ENCODE data around the gene EPN1. TPM values are rescaled to one million over a fixed set of nuclear protein-coding genes. Genes with fewer than 3 reads are reported as not detected.

The EPN1 gene
- total RNA-seq, 1 experiment from 2014 or later: 197 TPM

DNA sequence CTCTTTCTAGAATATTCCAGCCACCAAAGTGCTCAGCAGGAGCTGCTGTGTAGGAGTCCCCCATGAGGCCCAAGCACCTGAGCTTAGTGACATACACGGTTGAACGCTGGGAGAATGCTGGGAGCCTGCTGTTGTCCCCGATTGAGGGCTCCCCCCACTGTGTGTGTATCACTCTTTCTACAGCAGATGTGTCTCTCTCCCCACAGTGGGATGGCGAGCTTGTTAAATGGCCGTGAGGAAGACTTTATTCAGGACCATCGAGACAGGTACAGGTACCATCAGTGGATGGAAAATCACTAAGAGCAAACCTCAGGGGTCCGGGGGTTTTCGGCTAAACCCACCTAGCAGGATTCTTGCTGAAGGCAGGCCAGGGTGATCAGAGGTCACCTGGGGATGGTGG, 22.7 kb downstream of the EPN1 start:
- H3K36me3 Mint-ChIP-seq (ENCODE audit: insufficient read depth, unreplicated experiment): peaks cover 75% of the 10 kb centered on the region
- peaks cover 15% of the 10 kb centered on the region for H3K4me1 Mint-ChIP-seq (ENCODE audit: low read depth, unreplicated experiment)
- intact Hi-C loops (cut with micrococcal nuclease; ENCODE audit: unreplicated experiment): no loop called here
- no TSS peak for BruUV-seq (replicated peaks)
- Histone ChIP-seq H3K4me3 (ENCODE audit: low read depth, low read length) (no peak overlapping the region), H3K9me3 (no peaks in the 10 kb centered on the region), H3K36me3 (ENCODE audit: control insufficient read depth, insufficient read depth, low read length) (peaks cover 10% of the 10 kb centered on the region), H3K4me1 (peaks cover 14% of the 10 kb centered on the region), H3K27me3 (replicated peaks; ENCODE audit: control insufficient read depth, insufficient read depth, low read length) (no peaks in the 10 kb centered on the region)
- H3K27me3 Mint-ChIP-seq (ENCODE audit: insufficient read depth, unreplicated experiment): no peaks in the 10 kb centered on the region
- no peak overlapping the region for H3K27ac Mint-ChIP-seq (ENCODE audit: unreplicated experiment)
- POLR2A ChIA-PET: no interaction called here
- CTCF ChIA-PET: no interaction called here
- H3K4me3 Mint-ChIP-seq (ENCODE audit: unreplicated experiment): no peak overlapping the region
- DNase-seq: peak in 1 of 2 experiments; percentile 30
- no peaks in the 10 kb centered on the region for H3K9me3 Mint-ChIP-seq (ENCODE audit: unreplicated experiment)
- TF ChIP-seq, protein P1, sequence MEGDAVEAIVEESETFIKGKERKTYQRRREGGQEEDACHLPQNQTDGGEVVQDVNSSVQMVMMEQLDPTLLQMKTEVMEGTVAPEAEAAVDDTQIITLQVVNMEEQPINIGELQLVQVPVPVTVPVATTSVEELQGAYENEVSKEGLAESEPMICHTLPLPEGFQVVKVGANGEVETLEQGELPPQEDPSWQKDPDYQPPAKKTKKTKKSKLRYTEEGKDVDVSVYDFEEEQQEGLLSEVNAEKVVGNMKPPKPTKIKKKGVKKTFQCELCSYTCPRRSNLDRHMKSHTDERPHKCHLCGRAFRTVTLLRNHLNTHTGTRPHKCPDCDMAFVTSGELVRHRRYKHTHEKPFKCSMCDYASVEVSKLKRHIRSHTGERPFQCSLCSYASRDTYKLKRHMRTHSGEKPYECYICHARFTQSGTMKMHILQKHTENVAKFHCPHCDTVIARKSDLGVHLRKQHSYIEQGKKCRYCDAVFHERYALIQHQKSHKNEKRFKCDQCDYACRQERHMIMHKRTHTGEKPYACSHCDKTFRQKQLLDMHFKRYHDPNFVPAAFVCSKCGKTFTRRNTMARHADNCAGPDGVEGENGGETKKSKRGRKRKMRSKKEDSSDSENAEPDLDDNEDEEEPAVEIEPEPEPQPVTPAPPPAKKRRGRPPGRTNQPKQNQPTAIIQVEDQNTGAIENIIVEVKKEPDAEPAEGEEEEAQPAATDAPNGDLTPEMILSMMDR (IDR thresholded peaks at IDR 0.05; ENCODE audit: insufficient read depth in 1 of 2, low read depth in 1 of 2, low read length in 1 of 2, severe bottlenecking in 1 of 2, unreplicated experiment in 1 of 2): no peak

DNA sequence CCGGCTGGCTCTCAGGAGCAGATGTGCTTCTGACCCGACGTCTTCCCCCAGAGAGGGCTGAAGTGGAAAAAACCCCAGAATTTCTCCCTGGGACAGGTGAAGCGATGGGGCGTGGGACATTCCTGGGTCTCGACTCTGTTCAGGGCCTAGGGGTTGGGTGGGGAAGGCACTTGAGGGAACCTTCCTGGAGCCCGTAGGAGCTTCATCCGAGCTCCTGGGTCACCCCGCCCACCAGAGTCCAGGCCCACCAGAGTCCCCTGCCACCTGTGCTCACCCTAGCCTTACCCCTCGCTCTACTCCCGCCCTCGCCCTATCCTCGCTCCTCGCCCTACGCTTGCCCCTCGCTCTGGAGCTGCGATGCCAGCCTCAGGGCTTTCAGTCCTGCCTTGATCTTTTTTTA, 23.2 kb downstream of the EPN1 start:
- H3K4me3 ChIP-seq (ENCODE audit: low read depth, low read length): no peak overlapping the region
- BruUV-seq (replicated peaks): no TSS peak
- no peaks in the 10 kb centered on the region for H3K27me3 ChIP-seq (replicated peaks; ENCODE audit: control insufficient read depth, insufficient read depth, low read length)
- H3K9me3 ChIP-seq: no peaks in the 10 kb centered on the region
- Mint-ChIP-seq H3K4me3 (ENCODE audit: unreplicated experiment) (no peak overlapping the region), H3K27me3 (ENCODE audit: insufficient read depth, unreplicated experiment) (no peaks in the 10 kb centered on the region), H3K4me1 (ENCODE audit: low read depth, unreplicated experiment) (peaks cover 18% of the 10 kb centered on the region), H3K27ac (ENCODE audit: unreplicated experiment) (peak overlapping the region; percentile 7), H3K36me3 (ENCODE audit: insufficient read depth, unreplicated experiment) (peaks cover 74% of the 10 kb centered on the region), H3K9me3 (ENCODE audit: unreplicated experiment) (no peaks in the 10 kb centered on the region)
- ChIA-PET POLR2A (no interaction called here), CTCF (interaction anchor here (0.6 kb wide), 1 partner anchor 123 kb away, joined by 4 read pairs; no protein-coding TSS in a partner anchor)
- TF ChIP-seq, protein P1 (IDR thresholded peaks at IDR 0.05; ENCODE audit: insufficient read depth in 1 of 2, low read depth in 1 of 2, low read length in 1 of 2, severe bottlenecking in 1 of 2, unreplicated experiment in 1 of 2): no peak
- intact Hi-C loops (cut with micrococcal nuclease; ENCODE audit: unreplicated experiment): no loop called here
- peaks cover 10% of the 10 kb centered on the region for H3K36me3 ChIP-seq (ENCODE audit: control insufficient read depth, insufficient read depth, low read length)
- DNase-seq: no peak
- peaks cover 20% of the 10 kb centered on the region for H3K4me1 ChIP-seq

DNA sequence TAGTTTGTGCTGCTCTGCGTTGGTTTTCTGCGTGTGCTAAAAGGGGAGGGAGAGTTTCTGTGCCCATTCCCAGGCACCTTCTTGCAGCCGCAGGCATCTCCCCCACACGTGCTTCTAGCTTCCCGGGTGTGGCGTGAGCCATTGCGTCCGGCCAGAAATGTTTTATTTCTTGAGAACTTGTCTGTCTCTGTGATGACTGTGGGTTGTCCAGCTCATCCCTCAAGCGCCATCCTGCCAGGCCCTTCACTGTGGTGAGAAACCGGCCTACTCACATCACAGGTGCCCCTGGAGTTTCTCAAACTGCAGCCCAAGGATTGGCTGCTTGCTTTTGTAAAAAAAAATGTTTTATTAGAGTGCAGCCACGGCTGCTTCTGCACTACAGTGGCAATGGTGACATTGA, 24.2 kb downstream of the EPN1 start:
- peaks cover 74% of the 10 kb centered on the region for H3K36me3 Mint-ChIP-seq (ENCODE audit: insufficient read depth, unreplicated experiment)
- ChIA-PET POLR2A (no interaction called here), CTCF (no interaction called here)
- H3K27me3 Mint-ChIP-seq (ENCODE audit: insufficient read depth, unreplicated experiment): no peaks in the 10 kb centered on the region
- intact Hi-C loops (cut with micrococcal nuclease; ENCODE audit: unreplicated experiment): no loop called here
- Histone ChIP-seq H3K36me3 (ENCODE audit: control insufficient read depth, insufficient read depth, low read length) (peaks cover 10% of the 10 kb centered on the region), H3K4me3 (ENCODE audit: low read depth, low read length) (no peak overlapping the region), H3K27me3 (replicated peaks; ENCODE audit: control insufficient read depth, insufficient read depth, low read length) (no peaks in the 10 kb centered on the region), H3K9me3 (no peaks in the 10 kb centered on the region), H3K4me1 (peaks cover 27% of the 10 kb centered on the region)
- peak in 1 of 2 experiments; percentile 21 for DNase-seq
- TF ChIP-seq, protein P1 (IDR thresholded peaks at IDR 0.05; ENCODE audit: insufficient read depth in 1 of 2, low read depth in 1 of 2, low read length in 1 of 2, severe bottlenecking in 1 of 2, unreplicated experiment in 1 of 2): no peak
- H3K9me3 Mint-ChIP-seq (ENCODE audit: unreplicated experiment): no peaks in the 10 kb centered on the region
- H3K4me1 Mint-ChIP-seq (ENCODE audit: low read depth, unreplicated experiment): peaks cover 23% of the 10 kb centered on the region
- no TSS peak for BruUV-seq (replicated peaks)
- H3K4me3 Mint-ChIP-seq (ENCODE audit: unreplicated experiment): no peak overlapping the region
- no peak overlapping the region for H3K27ac Mint-ChIP-seq (ENCODE audit: unreplicated experiment)

All from Caco-2 (cell line).